IMR-90 (cell line): Measurements from ENCODE around the gene ZBTB24. TPM values are rescaled to one million over a fixed set of nuclear protein-coding genes. Genes with fewer than 3 reads are reported as not detected.

ENCODE experiments used
- ATAC-seq: fragments of 200-7000 bp; cut with Tn5 transposase; 2 replicates; pipeline ENCODE4 v1.9.1; 2020; ENCODE audit warnings: low read depth, mild to moderate bottlenecking, moderate library complexity
- BruUV-seq: library from RNA; stranded (reverse); fragments of 400-500 nt; replicated peaks from 2 replicates; lab custom pipeline; 2021; lab: Mats Ljungman, UMichigan
- CTCF ChIA-PET: fragments of 300-600 bp; formaldehyde crosslinking; extraction: SDS; loops from one replicate; lab custom pipeline; 2021; ENCODE audit warnings: antibody characterized with exemption; lab: Yijun Ruan, JAX
- POLR2A ChIA-PET: fragments of 300-600 bp; sonication (Branson Sonifier 250); formaldehyde crosslinking; loops from one replicate; lab custom pipeline; 2022; ENCODE audit warnings: antibody characterized with exemption; ENCODE audit not compliant: unreplicated experiment; lab: Charles Lee
- DNase-seq: peaks from one replicate; pipeline ENCODE4 v3.0.0; 2013
- H2AFZ ChIP-seq: replicated peaks from 2 replicates; pipeline ENCODE3; 2013; ENCODE audit warnings: low read length, mild to moderate bottlenecking; ENCODE audit not compliant: poor library complexity
- H2AK5ac ChIP-seq: 2 replicates; pipeline ENCODE4 v1.6.1; 2013; ENCODE audit warnings: low read depth, low read length, inconsistent platforms
- H2AK9ac ChIP-seq: replicated peaks from 2 replicates; pipeline ENCODE3; 2013; ENCODE audit warnings: mild to moderate bottlenecking, low read depth, low read length, moderate library complexity; ENCODE audit not compliant: poor library complexity
- H2BK120ac ChIP-seq: 2 replicates; pipeline ENCODE4 v1.6.1; 2013; ENCODE audit warnings: low read depth, low read length, inconsistent platforms
- H2BK15ac ChIP-seq: 3 replicates; pipeline ENCODE4 v1.6.1; 2013; ENCODE audit warnings: low read depth, low read length, inconsistent platforms
- H2BK20ac ChIP-seq: 2 replicates; pipeline ENCODE4 v1.6.1; 2013; ENCODE audit warnings: low read depth, mild to moderate bottlenecking, inconsistent platforms, low read length, moderate library complexity
- H2BK5ac ChIP-seq: 2 replicates; pipeline ENCODE4 v1.6.1; 2013; ENCODE audit warnings: mild to moderate bottlenecking, low read depth, low read length, inconsistent platforms; ENCODE audit not compliant: poor library complexity, severe bottlenecking
- H3K14ac ChIP-seq: replicated peaks from 2 replicates; pipeline ENCODE4 v1.6.1; 2013; ENCODE audit warnings: low read depth, low read length, inconsistent platforms
- H3K18ac ChIP-seq: 2 replicates; pipeline ENCODE4 v1.6.1; 2013; ENCODE audit warnings: low read depth, low read length, control low read depth
- H3K23ac ChIP-seq: 2 replicates; pipeline ENCODE4 v1.6.1; 2013; ENCODE audit warnings: low read depth, low read length, inconsistent platforms
- H3K27ac ChIP-seq: 2 replicates; pipeline ENCODE4 v1.5.1; 2013; ENCODE audit warnings: mild to moderate bottlenecking, control low read depth, low read length; ENCODE audit not compliant: insufficient read depth
- H3K27me3 ChIP-seq: 2 replicates; pipeline ENCODE4 v1.6.1; 2013; ENCODE audit warnings: low read length; ENCODE audit not compliant: control insufficient read depth, insufficient read depth
- H3K36me3 ChIP-seq: 2 replicates; pipeline ENCODE4 v1.6.1; 2013; ENCODE audit warnings: low read length, mixed read lengths; ENCODE audit not compliant: control insufficient read depth, insufficient read depth
- H3K4ac ChIP-seq: 2 replicates; pipeline ENCODE4 v1.6.1; 2013; ENCODE audit warnings: low read depth, low read length, inconsistent platforms
- H3K4me1 ChIP-seq: 2 replicates; pipeline ENCODE4 v1.6.1; 2013; ENCODE audit warnings: low read length, mixed read lengths; ENCODE audit not compliant: control insufficient read depth, insufficient read depth
- H3K4me2 ChIP-seq: 2 replicates; pipeline ENCODE4 v1.6.1; 2013; ENCODE audit warnings: low read depth, mild to moderate bottlenecking, control low read depth, low read length, moderate library complexity
- H3K4me3 ChIP-seq: 2 replicates; pipeline ENCODE4 v1.5.1; 2013; ENCODE audit warnings: low read depth, mild to moderate bottlenecking, control low read depth, low read length, moderate library complexity; ENCODE audit not compliant: insufficient read depth
- H3K56ac ChIP-seq: 2 replicates; pipeline ENCODE4 v1.6.1; 2013; ENCODE audit warnings: low read length, inconsistent platforms; ENCODE audit not compliant: insufficient read depth; ENCODE audit errors: extremely low read depth
- H3K79me1 ChIP-seq, 2 experiments: 2 replicates each; pipeline ENCODE4 v1.6.1; 2013; ENCODE audit warnings: low read length in 2 of 2, inconsistent platforms in 1 of 2, low read depth in 1 of 2
- H3K9ac ChIP-seq: 2 replicates; pipeline ENCODE4 v1.6.1; 2013; ENCODE audit warnings: low read depth, low read length, control low read depth
- H3K9me1 ChIP-seq: 2 replicates; pipeline ENCODE4 v1.6.1; 2013; ENCODE audit warnings: low read length, inconsistent platforms; ENCODE audit not compliant: insufficient read depth
- H3K9me3 ChIP-seq: 2 replicates; pipeline ENCODE4 v1.6.1; 2013; ENCODE audit warnings: low read length; ENCODE audit not compliant: control insufficient read depth, insufficient read depth
- H4K20me1 ChIP-seq: 2 replicates; pipeline ENCODE4 v1.6.1; 2013; ENCODE audit warnings: low read length, inconsistent platforms; ENCODE audit not compliant: insufficient read depth
- H4K5ac ChIP-seq: 2 replicates; pipeline ENCODE4 v1.6.1; 2013; ENCODE audit warnings: mild to moderate bottlenecking, low read depth, low read length, control low read depth
- H4K8ac ChIP-seq, 2 experiments: 2 replicates each; pipeline ENCODE4 v1.6.1; 2013; ENCODE audit warnings: low read depth in 2 of 2, low read length in 2 of 2, control low read depth in 1 of 2, inconsistent platforms in 1 of 2
- H4K91ac ChIP-seq: 2 replicates; pipeline ENCODE4 v1.6.1; 2013; ENCODE audit warnings: low read depth, low read length, inconsistent platforms; ENCODE audit not compliant: insufficient read depth
- MAFK ChIP-seq: IDR thresholded peaks from 2 replicates; pipeline ENCODE4 v1.6.1; 2012; ENCODE audit warnings: low read depth, low read length, improper control_type of control experiment
- MXI1 ChIP-seq: IDR thresholded peaks from 2 replicates; pipeline ENCODE4 v1.6.1; 2012; ENCODE audit warnings: low read depth, mild to moderate bottlenecking, low read length, moderate library complexity, borderline replicate concordance
- WGBS, 2 experiments: methylation state at CpG; one replicate each; pipeline versions ENCODE4 v1.1.5 to v1.1.7; 2013; ENCODE audit warnings: missing lambda C conversion rate in 2 of 2; ENCODE audit not compliant: insufficient read length in 1 of 2; ENCODE audit errors: extremely low coverage in 2 of 2; 5-methylcytosine and 5-hydroxymethylcytosine counted together
- dilution Hi-C: fragments of 300-500 bp; cut with HindIII; formaldehyde crosslinking; loops from one replicate; pipeline ENCODE4 v1.14.3; 2018; ENCODE audit warnings: low sequenced_read_pairs; ENCODE audit not compliant: unreplicated experiment
- in situ Hi-C: fragments of 300-500 bp; cut with MboI; formaldehyde crosslinking; loops from 3 replicates; pipeline ENCODE4 v1.14.3; 2019; ENCODE audit warnings: low sequenced_read_pairs, inconsistent platforms, mixed read lengths
- intact Hi-C: fragments of 100-400 bp; cut with micrococcal nuclease; formaldehyde crosslinking; loops from 2 replicates; pipeline ENCODE4 v1.10.0; 2022
- polyA plus RNA-seq, 3 experiments: library from polyadenylated mRNA; depleted of rRNA; stranded (reverse); fragments of >200 nt; gene quantifications; 2 replicates each; pipeline ENCODE4 v1.2.3, GENCODE V29; 2012; ENCODE audit warnings: low replicate concordance in 1 of 3
- total RNA-seq: library from RNA; depleted of rRNA; stranded (reverse); fragments of >200 nt; gene quantifications from 2 replicates; pipeline ENCODE4 v1.2.3, GENCODE V29; 2012

Gene ZBTB24
- total and polyA plus RNA-seq, 2 of the 4 experiments (the other 2 are of a cell fraction) = 2.3 to 7.9 TPM

DNA sequence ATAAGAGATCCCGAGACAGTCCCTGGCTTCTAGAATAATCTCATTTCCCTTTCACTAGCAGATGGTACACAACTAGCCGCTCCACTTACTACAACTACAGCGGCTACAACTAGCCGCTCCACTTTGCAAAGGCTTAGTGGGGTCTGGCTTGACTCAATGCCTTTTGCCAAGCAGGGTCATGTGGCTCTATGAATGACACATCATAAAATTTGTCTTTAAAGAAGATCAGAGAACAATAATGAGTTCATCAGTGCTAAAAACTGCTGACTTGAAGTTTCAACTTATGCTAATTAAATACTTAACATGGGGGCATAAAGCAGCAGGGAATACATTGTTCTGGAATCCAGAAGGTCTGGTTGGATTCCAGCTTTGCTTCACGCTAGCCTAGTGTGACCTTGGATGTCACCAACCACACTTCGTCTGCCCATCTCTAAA is 25.4 kb downstream of the ZBTB24 start:
- no peak for TF ChIP-seq MXI1
- TF ChIP-seq MAFK = peak; percentile 69
- Histone ChIP-seq H3K9ac (no peak overlapping the region), H3K9me3 (no peaks in the 10 kb centered on the region), H3K4me1 (peaks cover 11% of the 10 kb centered on the region), H3K56ac (no peak overlapping the region), H2BK15ac (no peak overlapping the region), H4K91ac (no peak overlapping the region), H3K36me3 (peaks cover 12% of the 10 kb centered on the region; the same call in 1 of the 2 replicates), H4K8ac (no peak overlapping the region), H3K4me3 (no peak overlapping the region), H3K79me1 (peaks cover 25 to 54% of the 10 kb centered on the region in 2 experiments), H3K23ac (peak overlapping the region; percentile 31), H2AK9ac (no peak overlapping the region), H3K4me2 (no peak overlapping the region), H2AK5ac (no peak overlapping the region), H3K4ac (no peak overlapping the region; the same call in 1 of the 2 replicates), H3K9me1 (peaks cover 8% of the 10 kb centered on the region; the same call in 1 of the 2 replicates), H3K14ac (no peak overlapping the region), H2AFZ (no peak overlapping the region), H2BK5ac (no peak overlapping the region), H4K20me1 (no peaks in the 10 kb centered on the region), H3K27me3 (no peaks in the 10 kb centered on the region), H2BK20ac (no peak overlapping the region), H4K5ac (no peak overlapping the region), H3K18ac (no peak overlapping the region), H3K27ac (no peak overlapping the region), H2BK120ac (no peak overlapping the region)
- in situ Hi-C loops = no loop called here
- no TSS peak for BruUV-seq
- ChIA-PET POLR2A (interaction anchor here (0.5 kb wide), 1 partner anchor 440 kb away, joined by 3 read pairs; no protein-coding TSS in a partner anchor), CTCF (no interaction called here)
- DNase-seq (no peak), ATAC-seq (no peak)
- WGBS, 2 experiments = no CpG with 5 or more reads among the region's 6 CpGs
- dilution Hi-C loops = no loop called here
- intact Hi-C loops = no loop called here
